ENCODE data around the gene WFS1. TPM values are rescaled to one million over a fixed set of nuclear protein-coding genes. Genes with fewer than 3 reads are reported as not detected.

WFS1 gene
- total RNA-seq, 1 donor from 2014 or later: 26.0 TPM

- no peak for TF ChIP-seq CTCF (IDR thresholded peaks at IDR 0.05; ENCODE audit: insufficient read depth, low read length, poor library complexity, severe bottlenecking)
- DNase-seq (ENCODE audit: low read depth): no peak
- Histone ChIP-seq H3K36me3 (ENCODE audit: control insufficient read depth, insufficient read depth, low read length) (no peaks in the 10 kb centered on the region), H3K4me3 (ENCODE audit: low read depth, low read length) (peak overlapping the region; percentile 13), H3K27me3 (ENCODE audit: control insufficient read depth, insufficient read depth, low read length) (no peaks in the 10 kb centered on the region)
Measured at GRCh38 chr4:6268650-6269615, 717 bp upstream of the WFS1 start.

GRCh38 chr4:6270636-6271121, 1.0 kb downstream of the WFS1 start:
- H3K4me3 ChIP-seq (ENCODE audit: low read depth, low read length): peak overlapping the region; percentile 78
- no peak for DNase-seq (ENCODE audit: low read depth)
- no peaks in the 10 kb centered on the region for H3K27me3 ChIP-seq (ENCODE audit: control insufficient read depth, insufficient read depth, low read length)
- no peak for TF ChIP-seq CTCF (IDR thresholded peaks at IDR 0.05; ENCODE audit: insufficient read depth, low read length, poor library complexity, severe bottlenecking)
- H3K36me3 ChIP-seq (ENCODE audit: control insufficient read depth, insufficient read depth, low read length): no peaks in the 10 kb centered on the region

DNA sequence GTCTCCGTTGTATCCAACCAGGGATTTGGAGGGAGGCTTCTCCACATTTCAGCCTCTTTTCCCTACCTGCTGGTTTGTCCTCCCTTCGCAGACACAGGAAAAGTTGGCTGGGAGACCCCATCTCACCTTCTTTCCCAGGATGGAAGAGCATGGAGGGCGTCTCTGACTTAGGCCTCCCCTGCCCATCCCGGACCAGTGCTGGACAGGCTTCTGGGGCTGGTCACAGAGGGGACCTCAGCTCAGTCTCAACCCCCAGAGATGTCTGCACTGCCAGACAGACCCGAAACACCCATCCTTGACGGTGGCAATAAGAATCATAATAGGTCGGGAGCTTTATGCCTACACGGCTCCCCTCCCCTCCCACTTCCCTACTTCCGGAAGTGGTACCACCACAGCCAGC, 1.6 kb downstream of the WFS1 start:
- DNase-seq (ENCODE audit: low read depth): no peak
- H3K4me3 ChIP-seq (ENCODE audit: low read depth, low read length): no peak overlapping the region
- no peak for TF ChIP-seq CTCF (IDR thresholded peaks at IDR 0.05; ENCODE audit: insufficient read depth, low read length, poor library complexity, severe bottlenecking)

DNA sequence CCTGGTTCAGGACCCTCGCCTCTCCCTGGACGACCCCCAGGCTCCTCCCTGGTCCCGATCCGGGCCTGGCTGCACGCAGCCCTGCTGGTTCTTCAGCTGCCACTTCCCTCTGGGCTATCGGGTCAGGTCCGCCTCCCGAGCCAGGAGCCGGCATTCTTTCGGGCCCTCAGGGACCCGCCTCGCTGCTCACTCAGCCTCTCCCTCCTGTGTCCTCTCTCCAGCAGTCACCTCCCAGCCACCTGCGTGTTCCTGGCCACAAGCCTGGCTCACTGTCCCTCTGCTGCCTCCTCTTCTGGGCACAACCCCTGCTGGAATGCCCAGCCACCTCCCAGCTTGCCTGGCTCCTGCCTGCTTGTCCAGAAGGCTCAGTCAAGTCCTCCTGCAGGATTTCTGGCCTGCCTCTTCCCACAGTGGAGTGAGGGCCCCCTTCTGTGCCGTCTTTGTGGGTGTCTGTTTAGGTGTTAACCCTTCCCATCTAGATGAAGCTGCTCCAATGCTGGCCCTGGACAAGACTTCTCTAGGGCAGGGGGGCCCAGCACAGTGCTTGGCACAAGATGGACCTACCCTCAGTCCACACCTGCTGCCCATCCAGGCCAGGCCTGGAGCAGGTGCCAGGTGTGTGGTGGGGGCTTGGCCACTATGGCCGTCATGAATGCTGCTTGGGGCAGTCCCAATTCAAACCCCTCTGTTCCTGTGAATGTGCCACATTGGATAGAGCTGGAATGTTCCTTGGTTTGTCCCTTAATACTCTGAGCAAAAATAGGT, 2.2 kb downstream of the WFS1 start:
- H3K36me3 ChIP-seq (ENCODE audit: control insufficient read depth, insufficient read depth, low read length): no peaks in the 10 kb centered on the region
- H3K4me3 ChIP-seq (ENCODE audit: low read depth, low read length): no peak overlapping the region
- H3K27me3 ChIP-seq (ENCODE audit: control insufficient read depth, insufficient read depth, low read length): no peaks in the 10 kb centered on the region
- no peak for TF ChIP-seq CTCF (IDR thresholded peaks at IDR 0.05; ENCODE audit: insufficient read depth, low read length, poor library complexity, severe bottlenecking)
- no peak for DNase-seq (ENCODE audit: low read depth)

More for the DNA sequence above, 1.6 kb downstream of the WFS1 start:
- Histone ChIP-seq H3K36me3 (ENCODE audit: control insufficient read depth, insufficient read depth, low read length) (no peaks in the 10 kb centered on the region), H3K27me3 (ENCODE audit: control insufficient read depth, insufficient read depth, low read length) (no peaks in the 10 kb centered on the region)

GRCh38 chr4:6272863-6273660, 3.4 kb downstream of the WFS1 start:
- DNase-seq (ENCODE audit: low read depth): peak; percentile 70
- no peaks in the 10 kb centered on the region for H3K36me3 ChIP-seq (ENCODE audit: control insufficient read depth, insufficient read depth, low read length)
- no peak overlapping the region for H3K4me3 ChIP-seq (ENCODE audit: low read depth, low read length)
- no peaks in the 10 kb centered on the region for H3K27me3 ChIP-seq (ENCODE audit: control insufficient read depth, insufficient read depth, low read length)
- TF ChIP-seq CTCF (IDR thresholded peaks at IDR 0.05; ENCODE audit: insufficient read depth, low read length, poor library complexity, severe bottlenecking): peak; percentile 26
